ENCODE data around the gene PDZD7.
A peak's percentile ranks its signal among the peaks of the same experiment; 100 is the strongest.

PDZD7 gene

DNA sequence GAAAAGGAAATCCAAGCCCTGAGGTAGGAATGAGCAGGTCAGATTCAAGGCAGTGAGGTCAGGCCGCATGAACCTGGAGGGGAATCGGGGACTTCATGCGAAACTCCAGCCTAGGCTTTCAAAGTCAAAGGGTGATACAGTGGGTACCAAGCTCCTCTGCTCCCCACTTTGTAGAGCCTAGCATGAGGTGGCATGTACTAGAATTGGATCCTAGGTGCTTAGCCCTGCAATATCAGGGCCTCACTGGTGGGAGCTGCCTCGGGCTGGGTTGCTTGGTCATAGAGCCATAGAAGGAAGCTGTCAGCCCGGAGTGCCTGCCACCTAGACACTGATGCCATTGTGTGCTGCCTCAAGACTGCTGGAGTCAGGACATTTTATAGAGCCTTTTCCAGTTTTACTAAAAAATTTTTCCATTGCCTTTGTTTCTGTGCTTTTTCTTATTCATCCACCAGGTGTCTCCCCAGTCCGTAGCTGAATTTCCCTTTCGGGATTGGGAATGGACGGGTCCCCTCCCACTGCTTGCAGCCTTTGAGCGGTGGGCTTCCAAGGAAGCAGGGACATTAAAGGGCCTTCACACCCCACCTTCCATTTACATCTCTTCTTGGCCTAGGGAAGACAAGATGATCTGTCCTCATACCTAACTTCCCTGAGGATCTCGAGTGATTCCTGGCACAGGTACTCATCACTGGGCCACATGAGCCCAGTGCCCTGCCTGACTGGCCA lies 36.8 kb downstream of the PDZD7 start:
- Histone ChIP-seq H4K91ac (ENCODE audit: low read length) (no peak overlapping the region), H2BK15ac (ENCODE audit: low read depth, poor library complexity, severe bottlenecking) (no peak overlapping the region)
- 63% methylated on average over 10 of the region's 10 CpGs for WGBS

DNA sequence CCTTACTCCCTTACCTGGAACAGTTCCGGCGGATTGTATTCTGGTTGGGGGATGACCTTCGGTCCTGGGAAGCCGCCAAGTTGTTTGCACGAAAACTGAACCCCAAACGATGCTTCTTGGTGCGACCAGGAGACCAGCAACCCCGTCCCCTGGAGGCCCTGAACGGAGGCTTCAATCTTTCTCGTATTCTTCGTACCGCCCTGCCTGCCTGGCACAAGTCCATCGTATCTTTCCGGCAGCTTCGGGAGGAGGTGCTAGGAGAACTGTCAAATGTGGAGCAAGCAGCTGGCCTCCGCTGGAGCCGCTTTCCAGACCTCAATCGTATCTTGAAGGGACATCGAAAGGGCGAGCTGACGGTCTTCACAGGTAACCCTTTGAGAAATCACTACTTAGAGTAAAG lies 41.8 kb downstream of the PDZD7 start:
- H3K27ac ChIP-seq (ENCODE audit: low read length, poor library complexity, severe bottlenecking), result no peak overlapping the region
- H3K18ac ChIP-seq (ENCODE audit: low read depth in 1 of 2, low read length in 2 of 2), result no peak overlapping the region
- H3K4me1 ChIP-seq (ENCODE audit: control insufficient read depth, insufficient read depth, low read depth, low read length), result peaks cover 24% of the 10 kb centered on the region
- no peak for DNase-seq
- H2BK12ac ChIP-seq (ENCODE audit: low read length in 2 of 2), result no peak overlapping the region
- H3K4ac ChIP-seq (ENCODE audit: low read depth in 1 of 2, low read length in 2 of 2), result no peak overlapping the region
- H3K36me3 ChIP-seq (ENCODE audit: control insufficient read depth in 1 of 2, insufficient read depth in 2 of 2, low read depth in 1 of 2, low read length in 2 of 2), result peaks cover 56 to 57% of the 10 kb centered on the region in 2 experiments
- H2BK120ac ChIP-seq (ENCODE audit: low read depth, low read length), result no peak overlapping the region
- H3K14ac ChIP-seq (ENCODE audit: low read length in 2 of 2), result no peak overlapping the region
- no peak overlapping the region for H3K4me2 ChIP-seq (ENCODE audit: low read length, poor library complexity, severe bottlenecking)
- H3K23ac ChIP-seq (ENCODE audit: low read length in 2 of 2), result no peak overlapping the region
- peak overlapping the region; percentile 33 for H3K9ac ChIP-seq (ENCODE audit: low read length)
- no peak overlapping the region for H3K4me3 ChIP-seq (ENCODE audit: insufficient read depth in 1 of 2, low read depth in 1 of 2, low read length in 2 of 2)
- H3K79me1 ChIP-seq (replicated peaks; ENCODE audit: low read length, poor library complexity, severe bottlenecking), result peaks cover 41% of the 10 kb centered on the region
- no peak overlapping the region for H2BK15ac ChIP-seq (ENCODE audit: low read depth, poor library complexity, severe bottlenecking)
- no peak overlapping the region for H2AK5ac ChIP-seq (ENCODE audit: low read length, severe bottlenecking)
- H3K9me3 ChIP-seq (ENCODE audit: control insufficient read depth, low read length), result no peaks in the 10 kb centered on the region
- H2BK5ac ChIP-seq (ENCODE audit: low read depth, low read length, poor library complexity, severe bottlenecking), result no peak overlapping the region
- H4K91ac ChIP-seq (ENCODE audit: low read length), result no peak overlapping the region
- WGBS, result 97% methylated on average over 21 of the region's 21 CpGs
- no peak overlapping the region for H2AFZ ChIP-seq (ENCODE audit: low read depth, low read length)
- no peak overlapping the region for H4K8ac ChIP-seq (ENCODE audit: low read length)
- no peaks in the 10 kb centered on the region for H3K27me3 ChIP-seq (ENCODE audit: control insufficient read depth in 1 of 2, insufficient read depth in 1 of 2, low read length in 2 of 2)

More for the DNA sequence above, 36.8 kb downstream of the PDZD7 start:
- Histone ChIP-seq H3K9me3 (ENCODE audit: control insufficient read depth, low read length) (no peaks in the 10 kb centered on the region), H3K9ac (ENCODE audit: low read length) (no peak overlapping the region), H2AK5ac (ENCODE audit: low read length, severe bottlenecking) (peak overlapping the region; percentile 31), H3K36me3 (ENCODE audit: control insufficient read depth in 1 of 2, insufficient read depth in 2 of 2, low read depth in 1 of 2, low read length in 2 of 2) (peaks cover 41 to 42% of the 10 kb centered on the region in 2 experiments), H3K14ac (ENCODE audit: low read length in 2 of 2) (no peak overlapping the region), H3K4me2 (ENCODE audit: low read length, poor library complexity, severe bottlenecking) (no peak overlapping the region), H2BK12ac (ENCODE audit: low read length in 2 of 2) (no peak overlapping the region), H3K4ac (ENCODE audit: low read depth in 1 of 2, low read length in 2 of 2) (no peak overlapping the region), H3K23ac (ENCODE audit: low read length in 2 of 2) (no peak overlapping the region), H2BK5ac (ENCODE audit: low read depth, low read length, poor library complexity, severe bottlenecking) (no peak overlapping the region), H3K27me3 (ENCODE audit: control insufficient read depth in 1 of 2, insufficient read depth in 1 of 2, low read length in 2 of 2) (no peaks in the 10 kb centered on the region), H2BK120ac (ENCODE audit: low read depth, low read length) (no peak overlapping the region), H3K18ac (ENCODE audit: low read depth in 1 of 2, low read length in 2 of 2) (no peak overlapping the region), H3K79me1 (replicated peaks; ENCODE audit: low read length, poor library complexity, severe bottlenecking) (peaks cover 22% of the 10 kb centered on the region), H2AFZ (ENCODE audit: low read depth, low read length) (no peak overlapping the region), H3K27ac (ENCODE audit: low read length, poor library complexity, severe bottlenecking) (no peak overlapping the region), H4K8ac (ENCODE audit: low read length) (peak overlapping the region; percentile 4), H3K4me3 (ENCODE audit: insufficient read depth in 1 of 2, low read depth in 1 of 2, low read length in 2 of 2) (no peak overlapping the region), H3K4me1 (ENCODE audit: control insufficient read depth, insufficient read depth, low read depth, low read length) (peaks cover 21% of the 10 kb centered on the region)
- peak; percentile 64 for DNase-seq

DNA sequence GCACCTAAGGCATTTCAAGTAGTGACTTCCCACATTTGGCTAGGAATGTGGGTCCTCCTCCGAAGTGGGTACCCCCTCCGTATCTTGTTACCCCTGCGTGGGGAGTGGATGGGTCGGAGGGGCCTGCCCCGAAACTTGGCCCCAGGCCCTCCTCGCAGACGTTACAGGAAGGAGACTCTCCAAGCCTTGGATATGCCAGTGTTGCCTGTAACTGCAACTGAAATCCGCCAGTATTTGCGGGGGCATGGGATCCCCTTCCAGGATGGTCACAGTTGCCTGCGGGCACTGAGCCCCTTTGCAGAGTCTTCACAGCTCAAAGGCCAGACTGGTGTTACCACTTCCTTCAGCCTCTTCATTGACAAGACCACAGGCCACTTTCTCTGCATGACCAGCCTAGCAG lies 42.8 kb downstream of the PDZD7 start:
- Histone ChIP-seq H2BK5ac (ENCODE audit: low read depth, low read length, poor library complexity, severe bottlenecking) (no peak overlapping the region), H2BK12ac (ENCODE audit: low read length in 2 of 2) (no peak overlapping the region), H3K4ac (ENCODE audit: low read depth in 1 of 2, low read length in 2 of 2) (no peak overlapping the region), H3K27ac (ENCODE audit: low read length, poor library complexity, severe bottlenecking) (no peak overlapping the region), H3K4me2 (ENCODE audit: low read length, poor library complexity, severe bottlenecking) (peak overlapping the region; percentile 60), H2AK5ac (ENCODE audit: low read length, severe bottlenecking) (no peak overlapping the region), H2AFZ (ENCODE audit: low read depth, low read length) (no peak overlapping the region), H3K9ac (ENCODE audit: low read length) (peak overlapping the region; percentile 90), H2BK15ac (ENCODE audit: low read depth, poor library complexity, severe bottlenecking) (no peak overlapping the region), H3K27me3 (ENCODE audit: control insufficient read depth in 1 of 2, insufficient read depth in 1 of 2, low read length in 2 of 2) (no peaks in the 10 kb centered on the region), H3K14ac (ENCODE audit: low read length in 2 of 2) (no peak overlapping the region), H4K8ac (ENCODE audit: low read length) (no peak overlapping the region), H3K23ac (ENCODE audit: low read length in 2 of 2) (no peak overlapping the region), H3K9me3 (ENCODE audit: control insufficient read depth, low read length) (no peaks in the 10 kb centered on the region), H3K18ac (ENCODE audit: low read depth in 1 of 2, low read length in 2 of 2) (no peak overlapping the region), H3K4me3 (ENCODE audit: insufficient read depth in 1 of 2, low read depth in 1 of 2, low read length in 2 of 2) (peak overlapping the region; percentile 92 to 94), H3K4me1 (ENCODE audit: control insufficient read depth, insufficient read depth, low read depth, low read length) (peaks cover 24% of the 10 kb centered on the region), H2BK120ac (ENCODE audit: low read depth, low read length) (no peak overlapping the region), H3K36me3 (ENCODE audit: control insufficient read depth in 1 of 2, insufficient read depth in 2 of 2, low read depth in 1 of 2, low read length in 2 of 2) (peaks cover 51 to 56% of the 10 kb centered on the region in 2 experiments), H4K91ac (ENCODE audit: low read length) (no peak overlapping the region), H3K79me1 (replicated peaks; ENCODE audit: low read length, poor library complexity, severe bottlenecking) (peaks cover 43% of the 10 kb centered on the region)
- DNase-seq, result no peak
- 80% methylated on average over 10 of the region's 10 CpGs for WGBS

DNA sequence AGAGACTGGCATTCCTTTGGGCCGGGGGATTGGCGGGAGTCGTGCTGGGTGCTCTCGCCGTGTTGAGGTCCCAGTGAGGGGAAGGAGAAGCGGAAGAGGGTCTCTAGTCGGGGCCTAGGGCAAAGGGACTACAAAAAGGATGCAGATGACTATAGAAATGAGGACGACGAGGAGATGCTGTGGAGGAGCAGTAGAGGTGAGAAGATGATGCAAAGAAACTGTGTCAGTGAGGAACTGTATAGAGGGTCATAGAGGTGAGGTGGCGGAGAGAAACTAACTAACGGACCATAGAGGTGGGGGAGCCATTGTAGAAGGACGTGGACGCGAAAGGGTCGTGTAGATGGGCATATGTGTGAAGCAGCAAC lies 43.3 kb downstream of the PDZD7 start:
- Histone ChIP-seq H3K4me1 (ENCODE audit: control insufficient read depth, insufficient read depth, low read depth, low read length) (peaks cover 24% of the 10 kb centered on the region), H2BK120ac (ENCODE audit: low read depth, low read length) (no peak overlapping the region), H3K9me3 (ENCODE audit: control insufficient read depth, low read length) (no peaks in the 10 kb centered on the region), H3K4me3 (ENCODE audit: insufficient read depth in 1 of 2, low read depth in 1 of 2, low read length in 2 of 2) (peak overlapping the region; percentile 92 to 94), H3K4ac (ENCODE audit: low read depth in 1 of 2, low read length in 2 of 2) (no peak overlapping the region), H4K8ac (ENCODE audit: low read length) (peak overlapping the region; percentile 27), H2AK5ac (ENCODE audit: low read length, severe bottlenecking) (no peak overlapping the region), H3K23ac (ENCODE audit: low read length in 2 of 2) (no peak overlapping the region), H3K18ac (ENCODE audit: low read depth in 1 of 2, low read length in 2 of 2) (peak overlapping the region in 1 of 2 experiments; percentile 7), H3K27ac (ENCODE audit: low read length, poor library complexity, severe bottlenecking) (no peak overlapping the region), H2BK15ac (ENCODE audit: low read depth, poor library complexity, severe bottlenecking) (no peak overlapping the region), H2BK5ac (ENCODE audit: low read depth, low read length, poor library complexity, severe bottlenecking) (no peak overlapping the region), H3K36me3 (ENCODE audit: control insufficient read depth in 1 of 2, insufficient read depth in 2 of 2, low read depth in 1 of 2, low read length in 2 of 2) (peaks cover 52 to 57% of the 10 kb centered on the region in 2 experiments), H3K14ac (ENCODE audit: low read length in 2 of 2) (no peak overlapping the region), H4K91ac (ENCODE audit: low read length) (no peak overlapping the region), H3K79me1 (replicated peaks; ENCODE audit: low read length, poor library complexity, severe bottlenecking) (peaks cover 43% of the 10 kb centered on the region), H3K27me3 (ENCODE audit: control insufficient read depth in 1 of 2, insufficient read depth in 1 of 2, low read length in 2 of 2) (no peaks in the 10 kb centered on the region), H2BK12ac (ENCODE audit: low read length in 2 of 2) (no peak overlapping the region), H3K4me2 (ENCODE audit: low read length, poor library complexity, severe bottlenecking) (peak overlapping the region; percentile 60), H2AFZ (ENCODE audit: low read depth, low read length) (peak overlapping the region; percentile 51), H3K9ac (ENCODE audit: low read length) (peak overlapping the region; percentile 90)
- 2% methylated on average over 15 of the region's 15 CpGs for WGBS
- DNase-seq, result no peak

All from mesenchymal stem cell (in vitro differentiated cells and primary cell).